HepG2 (cell line): ENCODE results near the gene CNEP1R1. TPM values are rescaled to one million over a fixed set of nuclear protein-coding genes. Genes with fewer than 3 reads are reported as not detected.

ENCODE experiments used
- EHMT2 ChIP-seq: fragments of 200-600 bp; sonication (generic); IDR thresholded peaks from 2 replicates; pipeline ENCODE4 v1.7.0; 2017; ENCODE audit warnings: antibody characterized with exemption, low read depth, low read length, borderline replicate concordance
- KDM5A ChIP-seq: fragments of 200-600 bp; sonication (generic); IDR thresholded peaks from 2 replicates; pipeline ENCODE4 v1.7.0; 2018; ENCODE audit warnings: antibody characterized with exemption, mild to moderate bottlenecking, low read length, borderline replicate concordance
- MAFK ChIP-seq, 2 experiments: IDR thresholded peaks in 1 of 2; conservative IDR thresholded peaks in 1 of 2; 2 replicates each; pipeline ENCODE4 v1.6.1; 2011; ENCODE audit warnings: improper control_type of control experiment in 2 of 2, low read length in 2 of 2
- MEF2D ChIP-seq: sonication (generic); formaldehyde crosslinking; IDR thresholded peaks from 2 replicates; pipeline ENCODE4 v1.5.1; 2020; ENCODE audit warnings: mild to moderate bottlenecking, missing genetic modification reagents
- NCOA1 ChIP-seq: sonication (generic); formaldehyde crosslinking; IDR thresholded peaks from 2 replicates; pipeline ENCODE4 v1.9.0; 2021; ENCODE audit warnings: missing genetic modification reagents
- NR2F6 ChIP-seq, 2 experiments: IDR thresholded peaks; 2 replicates each; pipeline ENCODE4 v1.6.1; 2016; ENCODE audit warnings: antibody characterized with exemption in 1 of 2, mild to moderate bottlenecking in 1 of 2
- TBL1XR1 ChIP-seq: fragments of 150-350 bp; IDR thresholded peaks from 2 replicates; pipeline ENCODE4 v1.6.1; 2014; ENCODE audit warnings: borderline replicate concordance, low read length; ENCODE audit not compliant: partially characterized antibody
- TEAD2 ChIP-seq: sonication (generic); formaldehyde crosslinking; IDR thresholded peaks from 2 replicates; pipeline ENCODE4 v1.9.0; 2021; ENCODE audit warnings: missing genetic modification reagents
- TEAD3 ChIP-seq: optimal IDR thresholded peaks from 2 replicates; pipeline ENCODE3; 2016; ENCODE audit warnings: borderline replicate concordance
- YEATS4 ChIP-seq: sonication (generic); formaldehyde crosslinking; IDR thresholded peaks from 2 replicates; pipeline ENCODE4 v1.4.0; 2020; ENCODE audit warnings: missing genetic modification reagents, borderline replicate concordance
- ZNF121 ChIP-seq: sonication (generic); formaldehyde crosslinking; IDR thresholded peaks from 2 replicates; pipeline ENCODE4 v1.5.0; 2020; ENCODE audit warnings: mild to moderate bottlenecking, missing genetic modification reagents
- ZNF225 ChIP-seq: sonication (generic); formaldehyde crosslinking; IDR thresholded peaks from 2 replicates; pipeline ENCODE4 v1.4.0; 2020; ENCODE audit warnings: mild to moderate bottlenecking, missing genetic modification reagents
- ZNF335 ChIP-seq: sonication (generic); formaldehyde crosslinking; IDR thresholded peaks from 2 replicates; pipeline ENCODE4 v1.4.0; 2020; ENCODE audit warnings: missing genetic modification reagents
- ZNF441 ChIP-seq: sonication (generic); formaldehyde crosslinking; IDR thresholded peaks from 2 replicates; pipeline ENCODE4 v1.7.0; 2021; ENCODE audit warnings: missing genetic modification reagents, borderline replicate concordance
- ZNF891 ChIP-seq: sonication (generic); formaldehyde crosslinking; IDR thresholded peaks from 2 replicates; pipeline ENCODE4 v1.5.0; 2020; ENCODE audit warnings: mild to moderate bottlenecking, missing genetic modification reagents
- polyA plus RNA-seq, 8 experiments: library from polyadenylated mRNA; depleted of rRNA in 3 of 8; stranded (reverse) in 7 of 8; unstranded in 1 of 8; fragments of >200 nt; fragmentation: Illumina TruSeq in 4 of 8; extraction: Trizol in 4 of 8; gene quantifications; 2 replicates each; pipeline versions ENCODE4 v1.2.1 to v1.2.3, GENCODE V29; 2011 to 2016; ENCODE audit warnings: low read depth in 4 of 8, missing spikeins in 1 of 8, mixed read lengths in 1 of 8; ENCODE audit not compliant: insufficient read depth in 1 of 8
- total RNA-seq, 5 experiments: library from RNA; depleted of rRNA; stranded (reverse); fragments of >200 nt; fragmentation: Illumina TruSeq; extraction: Trizol; gene quantifications; 2 replicates each; pipeline ENCODE4 v1.2.3, GENCODE V29; 2016; ENCODE audit warnings: low read depth in 1 of 5
- TF ChIP-seq, protein P1 (sequence below), 2 experiments: sonication (generic) in 1 of 2; formaldehyde crosslinking in 1 of 2; IDR thresholded peaks; 2 replicates each; pipeline versions ENCODE4 v1.4.0 to v1.6.1; 2018 to 2020; ENCODE audit warnings: missing genetic modification reagents in 2 of 2, borderline replicate concordance in 1 of 2, low read depth in 1 of 2, mild to moderate bottlenecking in 1 of 2, missing biosample characterization in 1 of 2
- TF ChIP-seq, protein P2 (sequence below): sonication (generic); formaldehyde crosslinking; IDR thresholded peaks from 2 replicates; pipeline ENCODE4 v1.4.0; 2020; ENCODE audit warnings: mild to moderate bottlenecking, missing genetic modification reagents
- TF ChIP-seq, protein P3 (sequence below): sonication (generic); formaldehyde crosslinking; IDR thresholded peaks from 2 replicates; pipeline ENCODE4 v1.4.0; 2020; ENCODE audit warnings: missing genetic modification reagents
- TF ChIP-seq, protein P4 (sequence below): sonication (generic); formaldehyde crosslinking; IDR thresholded peaks from 2 replicates; pipeline ENCODE4 v1.4.0; 2020; ENCODE audit warnings: missing genetic modification reagents; ENCODE audit errors: not compliant biosample characterization
- TF ChIP-seq, protein P5 (sequence below): sonication (generic); formaldehyde crosslinking; IDR thresholded peaks from 2 replicates; pipeline ENCODE4 v1.4.0; 2020; ENCODE audit warnings: missing genetic modification reagents

Gene CNEP1R1
- total and polyA plus RNA-seq, 2 of the 13 experiments (the other 11 are each of a cell fraction or from before 2014, with no cell fraction given), result 23.6 to 26.8 TPM

DNA sequence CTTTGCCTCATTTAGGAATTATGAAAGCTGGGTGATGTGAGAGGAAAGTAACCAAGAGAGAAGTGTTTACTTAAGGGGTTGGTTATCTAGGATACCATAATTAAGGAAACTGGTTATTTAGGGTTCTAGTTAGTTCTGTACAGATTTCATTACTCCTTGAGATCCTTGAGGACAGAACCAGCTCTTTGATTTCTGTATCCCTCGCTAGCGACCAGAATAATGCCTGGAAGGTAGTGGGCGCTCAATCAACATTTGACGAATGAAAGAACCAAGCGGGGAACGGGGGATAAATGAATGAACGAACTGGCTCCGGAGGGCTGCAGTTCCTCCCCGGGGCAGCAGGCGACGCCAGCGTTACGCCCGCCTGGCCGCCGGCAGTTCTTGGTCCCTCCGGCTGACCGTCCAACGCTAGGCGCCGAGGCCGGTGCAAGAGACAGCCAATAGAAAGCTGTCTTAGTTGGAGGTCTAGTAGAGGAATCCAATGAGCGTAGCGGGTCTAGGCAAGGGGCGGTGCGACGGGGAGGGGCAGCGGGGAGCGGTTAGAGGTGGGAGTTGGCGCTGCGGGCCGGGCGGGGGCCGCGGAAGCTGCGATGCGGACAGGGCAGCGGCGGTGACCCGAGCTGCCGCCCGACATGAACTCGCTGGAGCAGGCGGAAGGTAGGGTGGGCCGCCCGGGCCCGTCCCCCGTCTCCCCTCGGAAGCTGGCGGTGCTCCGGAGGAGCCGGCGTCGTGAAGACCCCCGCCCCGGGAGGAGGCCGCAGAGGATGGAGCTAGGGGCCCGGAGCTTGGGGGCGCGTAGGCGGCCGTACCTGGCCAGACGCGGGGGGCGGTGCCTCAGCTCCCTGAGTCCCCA lies at the start of gene CNEP1R1 (continued):
- TF ChIP-seq MAFK (conservative IDR thresholded peaks at IDR 0.05 in 1 of 2, IDR thresholded peaks at IDR 0.05 in 1 of 2; ENCODE audit: low read length in 2 of 2) (0 out of 4 replicates have a peak, but pooled peaks of 1 of the 2 experiments have one; percentile 5), EHMT2 (no peak; the same call in 1 of the 2 replicates), NCOA1 (CRISPR knock-in tag) (peak; percentile 10; the same call in 1 of the 2 replicates), MEF2D (CRISPR knock-in tag) (peak; percentile 83), ZNF225 (peak; percentile 82; the same call in 1 of the 2 replicates), ZNF441 (CRISPR knock-in tag) (no peak; the same call in 1 of the 2 replicates), ZNF891 (CRISPR knock-in tag) (no peak; the same call in 1 of the 2 replicates), ZNF335 (CRISPR knock-in tag) (peak; percentile 87; the same call in 1 of the 2 replicates), TEAD2 (CRISPR knock-in tag) (no peak), TEAD3 (CRISPR knock-in tag) (peak; percentile 74), TBL1XR1 (no peak), KDM5A (peak; percentile 70; the same call in 1 of the 2 replicates), ZNF121 (peak; percentile 64; the same call in 1 of the 2 replicates), NR2F6 (IDR thresholded peaks at IDR 0.05) (peak; percentile 34), NR2F6 (CRISPR knock-in tag; IDR thresholded peaks at IDR 0.05) (peak; percentile 71), YEATS4 (CRISPR knock-in tag) (peak; percentile 95)
- TF ChIP-seq, protein P1, sequence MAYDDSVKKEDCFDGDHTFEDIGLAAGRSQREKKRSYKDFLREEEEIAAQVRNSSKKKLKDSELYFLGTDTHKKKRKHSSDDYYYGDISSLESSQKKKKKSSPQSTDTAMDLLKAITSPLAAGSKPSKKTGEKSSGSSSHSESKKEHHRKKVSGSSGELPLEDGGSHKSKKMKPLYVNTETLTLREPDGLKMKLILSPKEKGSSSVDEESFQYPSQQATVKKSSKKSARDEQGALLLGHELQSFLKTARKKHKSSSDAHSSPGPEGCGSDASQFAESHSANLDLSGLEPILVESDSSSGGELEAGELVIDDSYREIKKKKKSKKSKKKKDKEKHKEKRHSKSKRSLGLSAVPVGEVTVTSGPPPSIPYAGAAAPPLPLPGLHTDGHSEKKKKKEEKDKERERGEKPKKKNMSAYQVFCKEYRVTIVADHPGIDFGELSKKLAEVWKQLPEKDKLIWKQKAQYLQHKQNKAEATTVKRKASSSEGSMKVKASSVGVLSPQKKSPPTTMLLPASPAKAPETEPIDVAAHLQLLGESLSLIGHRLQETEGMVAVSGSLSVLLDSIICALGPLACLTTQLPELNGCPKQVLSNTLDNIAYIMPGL (CRISPR knock-in tag; IDR thresholded peaks at IDR 0.05; ENCODE audit: borderline replicate concordance in 1 of 2, low read depth in 1 of 2), result peak; percentile 97 to 98
- TF ChIP-seq, protein P2, sequence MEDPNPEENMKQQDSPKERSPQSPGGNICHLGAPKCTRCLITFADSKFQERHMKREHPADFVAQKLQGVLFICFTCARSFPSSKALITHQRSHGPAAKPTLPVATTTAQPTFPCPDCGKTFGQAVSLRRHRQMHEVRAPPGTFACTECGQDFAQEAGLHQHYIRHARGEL (CRISPR knock-in tag), result peak; percentile 99
- TF ChIP-seq, protein P3, sequence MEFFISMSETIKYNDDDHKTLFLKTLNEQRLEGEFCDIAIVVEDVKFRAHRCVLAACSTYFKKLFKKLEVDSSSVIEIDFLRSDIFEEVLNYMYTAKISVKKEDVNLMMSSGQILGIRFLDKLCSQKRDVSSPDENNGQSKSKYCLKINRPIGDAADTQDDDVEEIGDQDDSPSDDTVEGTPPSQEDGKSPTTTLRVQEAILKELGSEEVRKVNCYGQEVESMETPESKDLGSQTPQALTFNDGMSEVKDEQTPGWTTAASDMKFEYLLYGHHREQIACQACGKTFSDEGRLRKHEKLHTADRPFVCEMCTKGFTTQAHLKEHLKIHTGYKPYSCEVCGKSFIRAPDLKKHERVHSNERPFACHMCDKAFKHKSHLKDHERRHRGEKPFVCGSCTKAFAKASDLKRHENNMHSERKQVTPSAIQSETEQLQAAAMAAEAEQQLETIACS, result peak; percentile 29; the same call in 1 of the 2 replicates
- TF ChIP-seq, protein P4, sequence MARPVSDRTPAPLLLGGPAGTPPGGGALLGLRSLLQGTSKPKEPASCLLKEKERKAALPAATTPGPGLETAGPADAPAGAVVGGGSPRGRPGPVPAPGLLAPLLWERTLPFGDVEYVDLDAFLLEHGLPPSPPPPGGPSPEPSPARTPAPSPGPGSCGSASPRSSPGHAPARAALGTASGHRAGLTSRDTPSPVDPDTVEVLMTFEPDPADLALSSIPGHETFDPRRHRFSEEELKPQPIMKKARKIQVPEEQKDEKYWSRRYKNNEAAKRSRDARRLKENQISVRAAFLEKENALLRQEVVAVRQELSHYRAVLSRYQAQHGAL (CRISPR knock-in tag), result peak; percentile 36
- TF ChIP-seq, protein P5, sequence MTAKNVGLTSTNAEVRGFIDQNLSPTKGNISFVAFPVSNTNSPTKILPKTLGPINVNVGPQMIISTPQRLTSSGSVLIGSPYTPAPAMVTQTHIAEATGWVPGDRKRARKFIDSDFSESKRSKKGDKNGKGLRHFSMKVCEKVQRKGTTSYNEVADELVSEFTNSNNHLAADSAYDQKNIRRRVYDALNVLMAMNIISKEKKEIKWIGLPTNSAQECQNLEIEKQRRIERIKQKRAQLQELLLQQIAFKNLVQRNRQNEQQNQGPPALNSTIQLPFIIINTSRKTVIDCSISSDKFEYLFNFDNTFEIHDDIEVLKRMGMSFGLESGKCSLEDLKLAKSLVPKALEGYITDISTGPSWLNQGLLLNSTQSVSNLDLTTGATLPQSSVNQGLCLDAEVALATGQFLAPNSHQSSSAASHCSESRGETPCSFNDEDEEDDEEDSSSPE (CRISPR knock-in tag), result peak; percentile 75
